HG03520 (cell line): ENCODE measurements around the gene BAHCC1.

Source experiments
- ATAC-seq: cut with Tn5 transposase; IDR thresholded peaks from one replicate; pipeline ENCODE4 v1.9.1; 2021; ENCODE audit warnings: mild to moderate bottlenecking, moderate library complexity; ENCODE audit not compliant: unreplicated experiment

BAHCC1 gene

DNA sequence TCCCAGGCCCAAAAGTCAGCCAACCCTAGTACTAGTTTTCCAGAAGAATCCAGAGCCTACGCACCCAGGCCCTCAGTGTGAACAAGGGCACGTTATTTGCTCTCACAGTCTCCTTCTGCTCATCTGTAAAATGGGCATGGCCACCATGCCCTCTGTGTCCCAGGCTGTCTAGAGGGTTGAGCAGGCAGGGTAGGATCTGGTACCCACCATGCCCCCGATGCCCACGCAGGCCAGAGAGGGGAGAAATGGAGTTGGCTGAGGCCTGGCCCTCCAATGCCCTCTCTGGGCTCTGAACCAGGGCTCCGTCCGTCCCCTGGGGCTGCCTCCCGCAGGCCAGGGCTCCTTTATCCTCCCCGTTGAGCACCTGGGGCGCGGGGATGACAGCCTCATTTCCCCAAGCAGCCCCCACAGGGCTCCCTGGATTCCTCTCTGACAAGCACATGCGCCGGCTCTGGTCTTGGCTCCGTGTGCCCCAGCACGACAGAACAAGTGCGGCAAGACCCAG lies 9.1 kb upstream of the BAHCC1 start:
- ATAC-seq: no peak

DNA sequence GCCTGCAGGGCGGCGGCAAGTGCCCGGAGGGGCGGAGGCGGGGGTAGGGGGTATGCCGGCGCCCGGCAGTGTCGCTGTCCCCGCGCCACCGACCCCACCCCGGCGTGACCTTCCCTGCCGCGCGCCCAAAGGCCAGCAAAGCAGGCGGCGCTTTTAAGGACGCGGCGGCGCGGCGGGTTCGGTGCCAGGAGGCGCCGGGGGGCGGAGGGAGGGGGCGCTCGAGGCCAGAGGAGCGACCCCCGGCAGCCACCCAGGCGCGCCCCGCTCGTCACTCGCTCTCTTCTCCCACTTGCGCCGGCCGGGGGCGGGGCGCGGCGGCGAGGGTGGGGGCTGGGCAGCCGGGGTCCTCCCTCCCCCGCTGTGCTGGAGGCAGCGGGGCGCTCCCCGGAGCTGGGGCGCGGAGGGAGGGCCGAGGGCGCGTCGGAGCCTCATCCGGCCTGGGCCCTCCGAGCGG lies 8.6 kb upstream of the BAHCC1 start:
- no peak for ATAC-seq

DNA sequence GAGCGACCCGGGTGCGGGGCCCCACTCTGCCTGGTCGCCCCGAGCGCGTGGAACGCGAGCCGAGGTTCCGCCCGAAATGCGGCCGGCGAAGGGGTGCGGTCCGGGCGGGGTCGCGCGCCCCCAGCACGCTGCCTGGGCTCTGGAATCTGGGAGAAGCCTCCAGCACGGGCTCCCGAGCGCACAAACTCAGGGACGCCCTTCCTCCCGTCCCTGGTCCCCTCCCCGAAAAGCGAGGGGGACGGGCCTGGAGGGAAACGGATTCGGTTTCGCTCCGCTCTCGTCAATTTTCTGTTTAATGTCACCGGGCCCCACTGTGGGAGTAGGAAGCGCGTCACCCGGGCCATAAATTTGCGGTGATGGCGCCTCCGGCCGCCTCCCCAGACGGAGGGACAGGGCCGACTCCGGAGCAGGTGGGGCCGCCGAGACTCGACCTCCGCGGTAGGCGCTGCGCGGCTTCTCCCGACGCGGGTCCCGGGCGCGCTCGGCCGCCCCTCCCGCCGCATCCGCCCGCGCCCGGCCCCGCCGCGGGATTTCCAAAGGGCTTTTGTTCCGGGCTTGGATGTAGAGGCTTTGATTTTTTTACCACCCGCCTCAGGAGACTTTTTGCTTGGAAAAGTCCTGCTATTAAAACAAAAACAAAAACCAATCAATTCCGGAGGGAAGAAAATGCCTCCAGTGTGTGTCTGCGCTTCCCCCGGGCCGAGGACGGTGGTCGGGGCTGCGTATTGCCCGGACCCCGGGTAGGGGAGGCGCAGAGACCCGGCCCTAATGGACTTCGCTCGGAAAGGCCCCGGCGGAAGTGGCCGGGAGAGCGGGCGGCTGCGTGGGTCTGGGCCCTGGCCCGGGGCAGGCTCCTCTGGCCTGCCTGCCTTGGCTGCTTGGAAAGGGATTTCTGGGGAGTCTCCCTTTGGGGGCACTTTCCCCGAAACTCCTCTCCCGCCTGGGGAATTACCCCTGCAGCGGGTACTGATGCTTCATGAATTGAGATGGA lies 7.9 kb upstream of the BAHCC1 start:
- no peak for ATAC-seq

DNA sequence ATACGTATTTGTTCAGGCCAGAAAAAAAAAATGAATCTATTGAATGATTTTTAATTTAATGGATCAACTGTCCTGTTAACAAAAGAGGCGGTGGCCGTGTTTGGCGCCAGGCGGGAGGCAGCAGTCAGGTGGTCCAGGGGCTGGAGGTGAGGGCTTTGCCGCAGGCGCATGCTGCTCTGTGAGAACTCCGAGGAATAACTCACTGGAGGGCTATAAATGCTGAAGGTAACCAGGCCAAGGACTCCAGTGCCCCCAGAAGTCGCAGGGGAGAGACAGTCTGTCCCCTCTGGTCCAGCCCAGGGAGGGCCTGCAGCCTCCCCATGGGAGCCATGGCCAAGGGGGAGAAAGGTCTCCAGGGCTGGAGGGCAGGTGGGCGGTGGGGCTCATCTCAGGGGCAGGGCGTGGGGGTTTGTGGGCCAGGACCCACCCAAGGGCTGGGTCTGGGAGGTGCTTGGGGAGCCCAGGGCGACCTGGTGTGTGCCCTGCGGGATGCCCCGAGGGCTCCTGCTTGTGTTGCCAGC lies 7.1 kb upstream of the BAHCC1 start:
- ATAC-seq: no peak

DNA sequence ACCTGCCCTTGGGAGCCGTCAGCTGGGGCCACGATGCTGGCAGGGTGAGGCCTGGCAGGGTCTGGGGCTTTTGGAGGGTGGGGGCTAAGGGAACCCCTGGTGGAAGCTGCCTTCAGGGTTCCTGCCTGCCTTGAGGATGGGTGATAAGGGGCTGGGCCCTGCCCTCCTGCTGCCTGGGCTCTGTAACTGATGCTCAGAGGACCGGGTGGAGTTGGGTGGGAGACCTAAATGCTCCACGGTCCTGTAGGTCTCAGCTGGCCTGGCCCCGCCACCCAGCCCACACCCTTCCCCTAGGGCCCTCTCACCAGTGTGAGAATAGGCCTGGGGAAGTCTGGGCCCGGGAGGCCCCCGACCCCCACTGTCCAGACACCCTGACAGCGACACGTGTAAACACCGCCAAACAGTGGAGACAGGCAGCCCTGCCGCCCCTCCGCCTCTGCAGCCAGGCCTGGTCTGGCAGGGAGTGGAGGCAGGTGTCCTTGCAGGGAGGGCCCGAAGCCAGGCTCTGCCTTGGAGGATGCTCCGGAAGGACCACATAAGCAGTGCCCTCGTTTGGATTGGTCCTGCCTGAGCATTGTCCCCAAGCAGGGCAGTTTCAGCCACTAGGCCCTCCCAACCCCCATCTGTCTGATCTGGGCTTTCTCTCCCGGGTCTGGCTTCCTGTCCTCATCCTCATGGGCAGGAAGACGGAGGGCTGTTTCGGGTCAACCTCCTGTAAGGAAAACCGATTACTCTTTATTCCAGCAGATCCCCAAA lies 6.5 kb upstream of the BAHCC1 start:
- ATAC-seq: no peak

DNA sequence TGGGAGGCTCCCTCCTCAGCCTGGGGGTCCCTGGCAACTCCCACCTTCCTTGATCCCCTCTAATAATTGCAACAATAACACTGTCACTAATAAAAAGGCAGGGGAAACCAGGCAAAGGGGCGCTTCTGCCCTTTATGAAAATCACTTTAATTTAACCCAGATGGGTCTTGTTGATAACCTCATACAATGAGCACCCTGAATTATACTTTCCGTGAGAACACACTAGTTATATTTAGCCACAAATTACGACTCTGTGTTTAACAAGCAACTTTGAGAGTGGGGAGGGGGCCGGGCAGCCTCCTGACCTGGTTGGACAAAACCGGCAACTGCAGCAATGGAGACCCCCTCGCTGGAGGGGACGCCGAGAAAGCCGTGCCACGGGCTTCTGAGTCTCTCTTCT lies 5.7 kb upstream of the BAHCC1 start:
- ATAC-seq: no peak

DNA sequence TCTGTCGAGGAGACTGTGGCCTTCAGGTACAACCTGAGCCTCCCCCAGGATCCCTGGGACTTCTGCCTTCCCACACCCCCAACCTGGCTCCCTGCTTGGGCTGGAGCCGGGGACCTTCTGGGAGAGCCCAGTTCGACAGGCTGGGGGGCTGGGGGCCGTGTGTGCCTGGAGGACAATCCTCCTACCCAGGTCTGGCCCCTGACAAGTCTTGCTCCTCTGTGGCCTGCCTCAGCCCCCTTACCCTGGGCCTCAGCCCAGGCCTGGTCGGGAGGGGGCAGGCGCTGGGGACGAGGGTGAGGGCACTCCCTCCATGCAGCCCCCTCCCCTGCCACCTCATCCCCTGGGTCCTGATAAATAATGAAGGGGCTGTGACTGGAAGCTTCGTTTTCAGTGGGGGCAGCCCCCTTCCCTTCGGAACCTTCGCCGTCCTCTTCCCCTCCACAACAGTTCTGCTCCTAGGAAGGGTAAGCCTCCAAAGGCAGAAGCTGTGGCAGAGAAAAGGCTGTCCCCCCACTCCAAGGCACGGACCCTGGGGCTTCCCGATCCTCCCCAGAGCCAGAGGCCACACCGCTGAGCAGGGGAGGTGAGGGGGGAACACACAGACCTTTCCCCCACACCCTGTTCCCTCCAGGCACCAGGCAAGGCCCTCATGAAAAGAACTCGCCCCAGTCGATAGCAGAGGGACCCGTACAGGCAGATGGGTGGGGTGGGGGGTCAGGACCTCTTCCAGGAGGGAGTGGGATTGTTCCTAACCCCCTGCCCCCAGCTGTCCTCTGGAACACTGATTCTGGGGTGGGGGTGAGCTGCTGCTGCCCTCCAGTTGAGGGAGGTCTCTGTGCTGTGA lies 5.0 kb upstream of the BAHCC1 start:
- no peak for ATAC-seq

DNA sequence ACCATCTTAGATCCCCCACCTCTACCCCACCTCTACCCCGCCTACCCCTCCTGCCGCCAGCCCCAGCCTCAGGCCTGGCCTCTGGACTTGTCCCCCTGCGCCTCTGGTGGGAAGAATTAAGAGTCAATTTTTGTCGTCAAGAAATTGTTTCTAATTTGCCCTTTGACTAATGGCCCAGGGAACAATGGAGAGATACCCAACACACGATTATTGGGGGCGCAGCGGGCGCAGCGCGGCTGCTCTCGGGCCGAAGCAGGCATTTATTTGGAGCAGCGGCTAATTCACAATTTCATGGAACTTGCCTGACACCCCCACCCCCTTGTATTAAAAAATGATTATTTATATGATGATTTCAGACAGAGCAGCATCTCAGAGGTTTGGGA lies 4.4 kb upstream of the BAHCC1 start:
- no peak for ATAC-seq

DNA sequence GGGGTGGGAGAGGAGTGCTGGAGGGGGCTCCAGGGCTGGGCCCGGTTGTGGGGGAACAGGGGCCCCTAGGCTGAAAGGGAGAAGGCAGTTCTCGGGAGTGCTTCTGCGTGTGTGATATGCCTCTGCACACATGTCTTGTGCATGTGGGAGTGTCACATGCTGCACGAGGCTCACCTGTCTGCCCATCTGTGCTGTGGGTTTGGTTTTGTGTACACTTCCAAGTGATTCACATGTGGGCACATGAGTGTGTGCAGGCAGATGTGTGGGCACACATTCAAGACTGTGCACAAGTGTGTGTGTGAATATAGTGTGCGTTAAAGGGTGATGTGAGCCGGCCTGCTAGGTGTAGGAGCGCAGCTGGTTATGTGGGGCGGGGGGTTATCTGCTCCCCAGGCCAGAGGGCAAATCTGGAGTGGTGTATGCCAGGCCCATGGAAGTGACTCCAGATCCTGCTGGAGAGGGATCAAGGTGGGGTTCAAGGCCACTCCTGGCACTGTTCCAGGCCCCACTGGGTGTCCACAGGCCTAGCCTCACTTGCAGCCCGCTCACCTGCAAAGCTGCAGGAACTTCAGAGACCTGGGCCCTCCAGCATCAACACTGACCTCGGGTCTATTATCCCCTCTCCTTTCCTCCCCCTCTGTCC lies 3.8 kb upstream of the BAHCC1 start:
- no peak for ATAC-seq

DNA sequence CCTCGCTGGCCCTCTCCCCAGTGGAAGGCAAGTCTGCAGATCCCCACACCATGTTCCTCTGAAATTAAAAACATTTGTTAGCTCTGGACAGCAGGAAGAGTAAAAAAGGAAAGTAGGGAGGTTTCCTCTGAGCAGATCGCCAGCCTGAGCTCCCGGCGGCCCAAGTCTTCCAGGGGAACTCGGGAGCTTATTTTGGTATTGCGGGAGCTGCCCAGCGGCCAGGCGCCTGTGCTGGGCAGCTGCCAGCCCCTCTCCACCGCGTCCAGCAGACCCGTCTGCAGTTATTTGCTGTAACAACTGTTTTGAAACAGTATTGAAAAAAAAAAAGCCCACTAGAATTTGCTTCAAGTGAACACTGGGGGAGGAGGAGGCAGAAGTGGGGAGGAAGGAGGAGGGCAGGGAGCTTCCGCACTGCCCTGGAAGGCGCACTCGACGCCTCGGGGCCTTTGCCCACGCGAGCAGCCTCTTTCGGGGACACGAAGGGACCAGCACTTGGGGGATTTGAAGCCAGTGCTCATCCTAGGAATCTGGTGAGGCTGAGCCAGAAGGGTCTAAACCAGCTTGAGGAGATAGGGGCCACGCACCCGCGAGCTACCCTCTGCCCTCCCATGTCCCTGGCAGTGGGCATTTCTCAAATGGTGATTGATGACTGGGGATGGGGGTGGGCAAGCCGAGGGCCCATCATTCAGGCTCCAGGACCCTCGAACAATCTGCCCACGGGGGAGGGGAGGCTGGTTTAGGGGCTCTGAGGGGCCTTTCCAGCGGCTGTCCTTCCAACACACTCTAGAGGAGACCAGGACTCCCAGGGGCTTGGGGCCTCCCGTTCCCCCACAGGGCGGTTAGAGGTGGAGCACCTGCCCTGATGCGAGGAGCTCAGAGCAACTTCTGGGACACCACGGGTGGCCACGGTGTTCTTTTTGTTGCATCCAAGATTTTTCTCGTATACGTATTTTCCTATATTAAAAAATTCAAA lies 3.0 kb upstream of the BAHCC1 start:
- ATAC-seq: no peak

DNA sequence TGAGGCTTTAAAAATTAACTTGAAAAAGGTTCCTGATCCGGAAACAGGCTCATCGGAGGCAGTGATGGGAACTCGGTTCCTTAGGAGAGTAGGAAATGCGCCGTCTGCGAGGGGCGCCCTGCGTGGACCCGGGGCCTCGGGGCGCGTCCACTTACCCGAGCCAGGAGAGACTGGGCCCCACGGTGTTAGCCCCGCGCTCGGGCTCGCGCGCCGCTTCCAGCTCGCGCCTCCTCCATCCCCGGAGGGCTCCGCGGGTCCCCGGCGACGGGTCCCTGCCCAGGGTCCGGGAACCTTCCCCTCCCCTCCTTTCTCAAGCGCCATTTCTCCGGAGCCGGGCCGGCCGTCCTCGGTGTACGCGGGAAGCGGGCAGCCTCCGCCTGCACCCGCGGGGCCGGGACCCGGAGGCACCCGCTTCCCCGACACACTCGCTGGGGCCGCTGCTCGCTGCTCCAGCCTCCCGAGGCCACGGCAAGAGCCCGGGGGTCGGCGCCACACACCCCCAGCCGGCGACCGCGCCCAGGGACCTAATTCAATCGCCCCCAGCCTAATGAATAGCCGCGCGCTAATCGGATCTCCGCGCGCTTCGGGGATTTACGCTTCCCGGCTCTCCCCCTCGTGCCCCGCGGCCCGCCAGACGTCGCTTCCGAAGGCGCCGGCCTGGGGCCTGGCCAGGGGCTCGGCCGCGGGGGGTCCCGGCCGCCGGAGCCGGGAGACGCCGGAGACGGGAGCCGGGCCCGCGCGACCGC lies 2.2 kb upstream of the BAHCC1 start:
- ATAC-seq: no peak

DNA sequence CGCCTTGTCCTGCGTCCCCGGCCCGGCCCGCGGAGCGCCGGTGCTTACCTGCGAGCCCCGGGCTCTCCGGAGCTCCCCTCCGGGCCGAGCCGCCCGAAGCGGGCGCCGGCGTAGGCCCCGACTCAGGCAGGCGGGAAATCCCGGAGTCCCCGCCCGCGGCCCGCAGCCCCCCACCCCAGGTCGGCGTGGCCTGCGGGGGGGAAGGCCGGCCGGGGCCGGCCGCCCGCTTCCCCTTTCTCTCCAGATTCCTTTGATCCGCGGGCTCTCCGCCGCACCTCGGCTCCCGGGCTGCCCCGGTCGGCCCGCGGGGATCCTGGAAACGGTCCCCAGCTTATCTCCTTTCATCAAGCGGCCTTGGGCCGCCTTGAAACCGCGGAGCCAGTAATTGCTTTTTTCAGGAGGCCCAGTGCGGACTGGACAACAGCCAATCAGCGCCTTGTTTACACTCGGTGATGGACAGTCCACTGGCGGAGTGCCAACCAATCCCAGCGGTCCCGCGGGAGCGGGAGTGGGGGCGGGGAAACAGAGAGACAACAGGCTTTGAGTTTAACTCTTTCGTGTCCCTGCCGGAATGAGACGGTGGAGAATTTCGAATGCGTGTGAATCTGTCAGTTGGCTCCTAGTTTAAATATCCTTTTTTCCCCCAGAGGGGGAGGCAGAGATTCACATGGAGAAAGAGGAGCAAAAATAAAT lies 1.4 kb upstream of the BAHCC1 start:
- no peak for ATAC-seq

DNA sequence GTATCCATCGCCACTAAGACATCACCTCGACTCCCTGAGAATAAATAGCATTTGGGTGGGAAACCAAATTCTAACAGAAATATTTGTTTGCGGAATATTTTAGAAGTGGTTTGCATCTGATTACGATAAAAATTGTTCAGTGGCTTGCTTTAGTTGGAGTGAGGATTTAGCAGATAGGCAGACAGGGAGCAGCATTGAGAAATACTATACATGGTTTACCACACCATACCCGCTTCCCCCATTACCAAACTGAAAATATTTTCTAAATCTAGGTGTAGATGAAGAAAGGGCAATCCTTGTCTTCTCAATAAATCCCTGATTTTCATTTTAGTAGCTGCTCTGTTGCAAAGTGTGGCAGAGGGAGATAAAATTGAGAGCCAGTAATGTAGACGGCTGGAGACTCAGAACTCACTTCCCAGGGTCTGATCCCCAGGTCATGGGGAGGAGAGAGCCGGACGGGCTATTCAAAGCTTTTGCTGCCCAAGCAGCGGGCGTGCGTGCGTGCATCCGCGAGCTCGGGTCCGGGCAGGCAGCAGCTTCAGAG lies 808 bp upstream of the BAHCC1 start:
- no peak for ATAC-seq

DNA sequence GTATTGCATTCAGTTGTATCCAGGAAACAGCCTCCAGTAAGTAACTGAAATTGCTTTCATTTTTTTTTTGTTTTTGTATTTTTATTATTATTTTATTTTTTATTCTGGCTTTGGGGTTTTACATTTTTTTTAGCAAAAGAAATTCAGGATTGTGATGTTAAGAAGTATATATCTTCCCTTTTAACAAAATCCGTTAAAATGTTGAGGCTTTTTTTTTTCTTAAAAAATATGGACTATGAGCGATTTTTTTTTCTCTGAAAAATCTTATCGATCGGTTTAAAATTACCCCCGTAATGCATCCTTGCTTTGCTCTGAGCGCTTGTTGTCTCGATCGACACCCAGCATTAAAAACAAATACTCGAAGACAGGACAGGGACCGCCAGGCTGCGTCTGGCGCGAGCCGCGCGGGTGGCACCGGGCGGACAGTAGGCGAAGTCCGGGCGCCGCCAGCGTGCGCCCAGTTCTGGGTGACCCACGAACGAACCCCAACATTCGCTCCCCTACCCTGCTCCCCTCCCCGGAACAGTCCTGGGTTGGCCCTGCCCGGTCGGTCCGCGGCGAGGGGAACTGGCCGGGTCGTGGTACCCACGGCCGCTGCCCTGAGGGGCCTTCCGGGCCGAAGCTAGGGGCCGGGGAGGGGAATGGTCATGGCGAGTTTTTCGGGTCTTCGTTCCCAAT lies 482 bp downstream of the BAHCC1 start:
- ATAC-seq: no peak

DNA sequence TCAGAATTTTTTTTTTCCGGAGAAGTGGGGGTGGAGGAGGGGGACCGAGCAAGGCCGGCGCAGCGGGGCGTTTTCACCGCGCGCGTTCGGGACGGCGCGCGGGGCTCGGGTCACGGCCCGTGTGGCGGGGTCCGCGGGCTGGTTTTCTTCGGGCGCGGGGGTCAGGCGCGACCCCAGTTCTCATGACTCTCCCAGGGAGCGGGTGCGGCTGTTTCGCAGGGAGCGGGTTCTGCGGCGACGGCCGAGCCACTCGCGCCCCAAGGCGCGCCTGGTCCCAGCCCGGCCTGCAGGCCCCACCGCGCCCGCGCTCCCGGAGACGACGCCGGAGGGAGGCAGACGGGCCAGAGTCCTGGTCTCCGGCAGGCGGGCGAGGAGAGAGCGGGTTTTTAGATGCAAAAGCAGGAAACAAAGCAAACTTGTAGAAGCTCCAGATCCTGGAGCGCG lies 1.0 kb downstream of the BAHCC1 start:
- no peak for ATAC-seq

DNA sequence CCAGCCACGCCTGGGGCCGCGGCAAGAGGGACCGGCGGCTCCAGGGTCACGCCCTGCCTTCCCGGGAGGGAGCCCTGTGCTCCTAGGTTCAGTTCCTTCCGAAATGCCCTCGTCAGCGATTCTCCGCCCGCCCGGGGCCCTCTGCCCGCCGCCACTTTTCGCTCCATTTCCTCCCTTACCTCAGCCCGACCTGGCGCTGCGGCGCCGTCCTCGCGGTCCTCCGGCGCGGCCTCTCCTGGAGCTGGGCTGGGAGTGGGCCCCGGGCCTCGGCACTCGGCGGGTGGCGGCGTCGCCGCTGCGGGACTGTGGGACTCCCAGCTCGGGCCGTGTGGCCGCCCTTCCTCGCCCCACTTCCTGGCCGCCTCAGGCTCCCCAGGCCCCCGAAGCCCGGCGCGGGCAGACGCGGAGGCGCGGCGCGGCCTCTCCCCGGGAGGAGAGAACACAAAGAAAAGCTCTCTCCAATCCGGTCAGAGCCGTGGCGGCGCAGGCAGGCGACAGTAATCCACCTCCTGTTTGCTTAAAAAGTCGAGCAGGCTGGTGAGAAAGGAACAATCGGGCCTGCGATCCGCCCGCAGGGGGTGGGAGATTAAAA lies 1.6 kb downstream of the BAHCC1 start:
- no peak for ATAC-seq
